ENCODE measurements around the gene HHAT. TPM values are rescaled to one million over a fixed set of nuclear protein-coding genes. Genes with fewer than 3 reads are reported as not detected.

The HHAT gene
- total RNA-seq, 1 donor from 2014 or later: 19.9 TPM

GRCh38 chr1:210483821-210484220 is 155.1 kb downstream of the HHAT start:
- no peak for DNase-seq (ENCODE audit: low spot score)

GRCh38 chr1:210487021-210487420 is 158.3 kb downstream of the HHAT start:
- no peak for DNase-seq (ENCODE audit: low spot score)

DNA sequence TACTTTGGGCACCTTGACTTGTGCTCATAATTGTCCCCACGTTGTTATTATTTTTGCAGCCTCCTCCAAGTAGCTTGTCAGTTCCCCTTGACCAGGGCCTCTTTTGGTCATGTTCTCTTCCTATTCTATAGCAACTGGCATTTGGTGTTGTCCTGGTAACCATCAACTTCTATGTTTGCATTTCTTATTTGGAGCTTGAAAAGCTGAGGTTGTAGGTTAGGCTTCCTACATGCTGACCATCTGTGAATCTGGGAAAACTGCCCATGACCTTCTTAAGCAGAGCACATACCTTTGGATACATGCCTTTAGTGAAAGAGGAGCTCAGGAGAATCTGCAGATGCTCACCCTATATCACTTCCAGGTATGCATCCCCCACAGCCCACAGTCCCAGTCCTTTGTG is 160.8 kb downstream of the HHAT start:
- no peak for DNase-seq (ENCODE audit: low spot score)

GRCh38 chr1:210490781-210491180 is 162.1 kb downstream of the HHAT start:
- no peak for DNase-seq (ENCODE audit: low spot score)

DNA sequence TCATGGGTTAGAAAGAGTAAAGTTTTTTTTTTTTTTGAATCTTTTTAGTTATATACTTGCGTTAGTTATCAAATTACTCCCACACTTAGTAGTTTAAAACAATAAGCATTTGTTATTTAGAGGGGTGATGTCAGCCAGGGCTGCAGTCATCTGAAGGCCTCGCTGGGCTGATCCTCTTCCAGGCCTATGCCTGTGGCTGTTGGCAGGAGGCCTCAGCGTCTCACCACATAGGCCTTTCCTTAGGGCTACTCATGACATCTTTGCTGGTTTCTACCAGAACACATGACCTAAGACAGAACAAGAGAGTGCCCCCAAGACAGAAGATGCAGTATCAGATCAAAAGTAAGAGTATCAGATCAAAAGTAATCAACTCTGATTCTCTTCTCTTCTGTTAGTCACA is 167.4 kb downstream of the HHAT start:
- DNase-seq (ENCODE audit: low spot score): no peak

- no peak for DNase-seq (ENCODE audit: low spot score)
Measured at GRCh38 chr1:210499956-210500355, 171.3 kb downstream of the HHAT start.

DNA sequence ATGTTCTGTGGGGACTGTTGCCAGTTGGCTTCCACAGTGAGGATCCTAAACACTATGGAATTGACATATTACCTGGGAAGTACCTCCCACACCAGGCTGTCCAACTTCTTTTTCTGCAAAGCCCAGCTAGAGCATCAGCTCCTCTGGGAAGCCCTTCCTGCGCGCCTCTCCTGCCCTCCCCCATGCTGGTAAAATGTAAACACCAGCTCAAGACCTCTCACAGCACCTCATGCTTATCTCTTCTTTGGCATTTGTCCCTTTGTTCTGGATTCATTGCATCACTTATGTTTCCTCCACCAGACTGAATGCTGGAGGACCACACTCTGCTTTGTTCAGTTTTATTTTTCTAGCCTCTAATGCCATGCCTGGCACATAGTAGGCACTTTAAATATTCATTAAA is 172.1 kb downstream of the HHAT start:
- no peak for DNase-seq (ENCODE audit: low spot score)

DNA sequence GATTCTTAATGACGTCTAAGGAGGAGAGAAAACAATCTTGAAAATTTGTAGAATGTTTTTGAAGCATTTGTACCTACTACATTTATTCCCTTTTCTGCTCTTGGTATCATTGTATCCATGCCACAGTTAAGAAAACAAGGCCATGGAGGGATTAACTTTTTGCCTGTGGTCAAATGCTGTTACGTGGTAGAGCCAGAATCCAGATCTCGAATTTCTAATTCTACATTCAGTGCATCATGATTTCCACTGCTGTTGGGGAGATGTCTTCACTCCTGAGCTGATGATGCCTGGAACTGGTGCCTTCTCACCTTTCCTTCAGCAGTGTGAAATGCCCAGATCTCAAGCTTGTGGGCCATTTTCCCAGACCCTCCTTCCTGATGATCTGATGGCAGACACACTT is 175.6 kb downstream of the HHAT start:
- DNase-seq (ENCODE audit: low spot score): no peak

GRCh38 chr1:210505601-210506496 is 177.1 kb downstream of the HHAT start:
- DNase-seq (ENCODE audit: low spot score): no peak

DNA sequence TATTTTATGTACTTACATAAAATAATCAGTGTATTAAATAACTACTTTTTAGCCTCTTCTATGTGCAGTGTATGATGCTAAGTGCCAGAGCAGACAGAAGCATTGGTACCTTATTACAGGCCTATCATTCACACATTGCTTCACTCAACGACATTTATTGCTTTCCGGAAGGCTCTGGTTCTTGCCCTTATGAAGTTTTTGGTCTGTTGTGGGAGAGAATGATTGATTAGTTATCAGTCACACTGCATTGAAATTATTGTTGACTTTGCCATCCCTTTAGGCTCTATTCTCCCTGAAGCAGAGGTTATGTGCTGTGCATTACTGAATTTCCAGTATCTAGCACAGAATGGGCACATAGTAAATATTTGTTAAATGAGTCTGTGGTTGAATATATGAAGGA is 178.0 kb downstream of the HHAT start:
- DNase-seq (ENCODE audit: low spot score): no peak

DNA sequence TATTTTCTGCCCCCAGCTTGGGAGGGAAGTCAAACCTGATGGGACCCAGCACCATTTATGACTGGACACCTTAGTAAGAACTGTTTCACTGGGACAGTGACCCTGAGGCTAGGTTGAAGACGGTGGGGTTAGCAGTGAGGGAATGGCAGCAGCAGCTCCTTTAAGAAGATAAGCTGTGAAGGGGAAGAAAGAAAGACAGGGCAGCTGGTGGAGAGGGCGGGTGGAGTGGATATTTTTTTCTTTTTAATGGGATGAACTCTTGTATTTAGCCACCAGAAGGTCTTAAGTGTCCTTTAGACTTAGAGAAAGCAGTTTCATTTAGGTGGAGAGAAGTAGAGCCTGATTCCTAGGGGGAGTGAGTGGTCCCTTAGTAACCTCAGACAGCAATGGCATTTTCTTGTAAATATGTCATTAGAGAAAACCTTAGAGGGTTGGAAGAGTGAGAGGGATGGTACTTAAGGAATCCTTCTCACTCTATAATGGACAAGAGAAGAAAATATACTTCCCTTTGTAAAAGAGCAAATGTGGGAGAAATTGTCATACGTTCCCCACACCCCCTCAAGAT is 187.5 kb downstream of the HHAT start:
- DNase-seq (ENCODE audit: low spot score): no peak

GRCh38 chr1:210516697-210517459 is 188.2 kb downstream of the HHAT start:
- no peak for DNase-seq (ENCODE audit: low spot score)

DNA sequence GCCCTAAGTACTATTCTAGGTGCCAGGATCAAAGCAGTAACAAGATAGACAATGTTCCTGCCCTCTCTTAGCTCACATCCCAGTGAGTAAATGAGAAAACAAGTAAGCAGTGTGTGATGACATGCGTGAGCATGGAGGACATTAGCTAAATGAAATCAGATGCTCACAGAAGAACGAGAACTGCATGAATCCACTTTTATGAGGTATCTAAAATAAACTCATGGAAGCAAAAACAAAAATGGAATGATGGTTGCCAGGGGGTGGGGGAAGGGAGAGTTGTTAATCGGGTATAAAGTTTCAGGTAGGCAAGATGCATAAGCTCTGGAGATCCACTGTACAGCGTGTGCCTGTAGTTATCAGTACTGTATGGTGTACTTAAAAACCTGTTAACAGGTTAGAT is 195.1 kb downstream of the HHAT start:
- no peak for DNase-seq (ENCODE audit: low spot score)

DNA sequence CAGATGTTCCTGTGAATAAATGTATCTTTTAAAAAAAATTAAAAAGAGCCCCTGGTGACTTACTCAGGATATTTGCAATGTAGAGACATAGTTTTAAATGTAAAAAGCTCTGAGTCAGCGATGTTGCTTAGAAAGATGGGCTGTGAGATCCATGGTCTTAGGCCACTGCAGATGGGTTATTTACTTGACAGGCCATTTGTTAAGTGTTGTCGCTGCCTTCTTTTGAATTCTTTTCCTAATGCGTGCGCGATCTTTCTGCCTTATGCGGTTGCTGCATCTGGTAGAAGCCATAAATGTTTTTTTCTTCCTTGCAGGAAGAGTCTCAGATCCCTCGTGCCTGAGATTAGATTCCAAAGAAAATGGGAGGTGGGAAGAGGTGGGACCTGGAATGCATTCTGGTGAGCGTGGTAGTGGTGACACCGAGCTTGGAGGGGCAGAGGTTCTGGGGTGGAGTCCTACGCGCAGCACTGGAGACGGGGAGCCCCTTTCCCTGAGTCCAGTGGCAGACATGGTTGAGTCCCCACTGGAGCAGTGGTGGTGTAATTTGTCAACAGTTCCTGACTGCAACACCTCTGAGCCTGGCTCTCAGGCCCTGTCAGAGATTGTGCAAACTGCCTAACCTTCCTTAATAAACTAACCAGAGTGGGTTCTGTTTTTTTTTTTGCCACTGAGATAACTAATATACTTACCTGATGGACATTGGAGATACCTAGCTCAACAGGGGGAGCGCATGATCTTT is 197.2 kb downstream of the HHAT start:
- no peak for DNase-seq (ENCODE audit: low spot score)

GRCh38 chr1:210527091-210527490 is 198.4 kb downstream of the HHAT start:
- no peak for DNase-seq (ENCODE audit: low spot score)

DNA sequence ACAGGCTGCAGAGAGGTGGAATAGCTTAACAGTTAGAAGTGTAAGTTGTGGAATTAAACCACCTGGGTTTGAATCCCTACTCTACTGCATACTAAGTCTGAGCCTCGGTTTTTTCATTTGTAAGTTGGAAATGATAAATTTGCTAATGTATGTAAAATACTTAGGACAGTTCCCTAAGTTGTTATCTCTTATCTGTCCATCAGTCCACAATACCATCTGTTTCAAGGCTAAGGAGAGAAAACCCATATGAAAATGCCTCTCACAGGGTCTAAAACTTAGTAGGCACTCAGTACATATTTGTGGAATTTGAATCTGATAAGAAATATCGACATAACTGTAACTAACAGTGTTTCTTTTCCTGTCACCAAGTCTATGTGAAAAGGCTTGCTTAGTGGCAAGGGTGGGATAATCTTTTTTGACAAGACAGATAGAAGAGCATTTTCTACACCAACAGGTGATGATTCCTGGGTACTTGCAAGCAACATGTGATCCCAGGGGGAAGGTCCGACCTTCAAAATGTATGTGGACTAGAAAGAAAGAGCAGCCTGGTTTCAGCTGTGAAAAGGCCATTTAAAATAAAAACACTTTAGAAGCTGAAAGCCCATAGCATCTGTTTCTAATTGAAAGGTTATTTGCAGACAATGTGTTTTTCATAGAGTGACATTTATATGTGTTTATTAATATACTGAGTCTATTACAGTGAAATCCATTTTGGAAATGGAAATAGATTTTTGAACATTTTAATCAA is 202.9 kb downstream of the HHAT start:
- DNase-seq (ENCODE audit: low spot score): no peak

DNA sequence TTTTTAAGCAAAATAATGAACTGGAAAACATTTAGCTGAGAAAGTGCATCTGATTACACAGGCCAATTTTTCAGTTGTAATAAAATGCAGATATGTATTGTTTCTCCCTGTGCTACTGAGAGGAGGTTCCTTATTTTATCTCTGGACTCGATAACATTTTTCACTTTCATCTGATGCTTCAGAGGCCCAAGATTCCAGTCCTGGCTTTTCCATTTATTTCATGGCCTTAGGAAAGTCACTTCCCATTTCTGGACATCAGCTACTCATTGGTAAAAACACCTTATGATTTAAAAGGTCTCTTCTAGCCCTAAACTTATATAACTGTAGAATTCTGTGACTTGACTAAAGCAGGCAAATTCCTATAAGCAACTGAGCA is 203.5 kb downstream of the HHAT start:
- DNase-seq (ENCODE audit: low spot score): no peak

GRCh38 chr1:210535761-210536160 is 207.1 kb downstream of the HHAT start:
- DNase-seq (ENCODE audit: low spot score): no peak

- no peak for DNase-seq (ENCODE audit: low spot score)
Measured at GRCh38 chr1:210536254-210536961, 207.7 kb downstream of the HHAT start.

GRCh38 chr1:210540288-210540687 is 211.6 kb downstream of the HHAT start:
- no peak for DNase-seq (ENCODE audit: low spot score)

All from ureter (tissue), 1 donor.